Endothelial cell of umbilical vein (primary cell): Measurements from ENCODE around the gene PARP1. TPM values are rescaled to one million over a fixed set of nuclear protein-coding genes. Genes with fewer than 3 reads are reported as not detected.

Experiments used
- BruUV-seq: library from RNA; stranded (reverse); fragments of 400-500 nt; replicated peaks from 2 replicates; lab custom pipeline; 2021; lab: Mats Ljungman, UMichigan
- CTCF ChIA-PET: fragments of 300-600, 350-600 bp; sonication (Branson Sonifier 250); formaldehyde crosslinking; loops from one replicate; lab custom pipeline; 2021; ENCODE audit warnings: antibody characterized with exemption, inconsistent platforms; lab: Charles Lee
- POLR2A ChIA-PET: fragments of 300-600, 350-600 bp; sonication (Branson Sonifier 250); formaldehyde crosslinking; loops from one replicate; lab custom pipeline; 2021; ENCODE audit warnings: antibody characterized with exemption, inconsistent platforms; lab: Charles Lee
- DNase-seq: peaks from one replicate; pipeline ENCODE4 v3.0.0-alpha.2; 2011; ENCODE audit warnings: low read depth, low spot score
- FAIRE-seq: peaks from 2 replicates; lab custom pipeline; 2011; peaks lifted over from hg19 to GRCh38; lab: Jason Lieb, UNC
- H2AFZ ChIP-seq: 2 replicates; pipeline ENCODE4 v1.6.0; 2012; ENCODE audit warnings: low read depth, low read length, control low read depth, inconsistent platforms
- H3K27ac ChIP-seq: 2 replicates; pipeline ENCODE4 v1.5.1; 2011; ENCODE audit warnings: low read depth, mild to moderate bottlenecking, control low read depth, low read length, moderate library complexity; ENCODE audit not compliant: insufficient read depth
- H3K27me3 ChIP-seq, 2 experiments: 2 replicates each; pipeline versions ENCODE4 v1.6.0 to v1.6.1; 2011; ENCODE audit warnings: low read length in 2 of 2, mixed read lengths in 1 of 2; ENCODE audit not compliant: control insufficient read depth in 2 of 2, insufficient read depth in 2 of 2
- H3K36me3 ChIP-seq, 2 experiments: 2 replicates in 1 of 2; 3 replicates in 1 of 2; pipeline ENCODE4 v1.5.1; 2011; ENCODE audit warnings: low read length in 2 of 2, mild to moderate bottlenecking in 1 of 2, moderate library complexity in 1 of 2; ENCODE audit not compliant: control insufficient read depth in 2 of 2, insufficient read depth in 2 of 2; ENCODE audit errors: extremely low read depth in 1 of 2
- H3K4me1 ChIP-seq: 3 replicates; pipeline ENCODE4 v1.5.1; 2011; ENCODE audit warnings: mild to moderate bottlenecking, low read length; ENCODE audit not compliant: control insufficient read depth, insufficient read depth; ENCODE audit errors: extremely low read depth
- H3K4me2 ChIP-seq: 2 replicates; pipeline ENCODE4 v1.6.1; 2011; ENCODE audit warnings: low read length, control low read depth, mixed read lengths; ENCODE audit not compliant: insufficient read depth
- H3K4me3 ChIP-seq, 3 experiments: fragments of 200-600 bp in 1 of 3; sonication (generic), shearing (Covaris generic) in 1 of 3; replicated peaks in 1 of 3; 2 replicates each; pipeline ENCODE4 v1.5.1; 2011 to 2016; ENCODE audit warnings: control low read depth in 3 of 3, low read length in 3 of 3, mild to moderate bottlenecking in 2 of 3, inconsistent platforms in 1 of 3, low read depth in 1 of 3, moderate library complexity in 1 of 3; ENCODE audit not compliant: insufficient read depth in 1 of 3
- H3K79me2 ChIP-seq: 2 replicates; pipeline ENCODE4 v1.6.0; 2012; ENCODE audit warnings: low read length, inconsistent platforms; ENCODE audit not compliant: control insufficient read depth, insufficient read depth
- H3K9ac ChIP-seq: replicated peaks from 2 replicates; pipeline ENCODE3; 2011; ENCODE audit warnings: low read length, control low read depth; ENCODE audit not compliant: insufficient read depth; ENCODE audit errors: extremely low read depth
- H3K9me1 ChIP-seq: replicated peaks from 3 replicates; pipeline ENCODE4 v1.6.0; 2011; ENCODE audit warnings: mild to moderate bottlenecking, low read length; ENCODE audit not compliant: control insufficient read depth, insufficient read depth; ENCODE audit errors: extremely low read depth
- H3K9me3 ChIP-seq: replicated peaks from 2 replicates; pipeline ENCODE4 v1.5.1; 2012; ENCODE audit warnings: low read length, inconsistent platforms; ENCODE audit not compliant: control insufficient read depth, insufficient read depth
- H4K20me1 ChIP-seq: replicated peaks from 2 replicates; pipeline ENCODE3; 2011; ENCODE audit warnings: mild to moderate bottlenecking, low read length; ENCODE audit not compliant: control insufficient read depth, insufficient read depth; ENCODE audit errors: extremely low read depth
- GATA2 ChIP-seq: IDR thresholded peaks from 2 replicates; pipeline ENCODE4 v1.7.0; 2011; ENCODE audit warnings: low read depth, mild to moderate bottlenecking, moderate library complexity, mixed read lengths, low read length; ENCODE audit not compliant: insufficient read length, insufficient read depth
- POLR2AphosphoS5 ChIP-seq: IDR thresholded peaks from 2 replicates; pipeline ENCODE4 v1.6.1; 2012; ENCODE audit warnings: low read depth, mild to moderate bottlenecking, control low read depth, low read length, moderate library complexity; ENCODE audit not compliant: insufficient read depth
- dilution Hi-C: fragments of 300-500 bp; cut with MboI; formaldehyde crosslinking; loops from one replicate; pipeline ENCODE4 v1.15.0; 2019; ENCODE audit warnings: low sequenced_read_pairs; ENCODE audit not compliant: extremely low pct_ligation_motif_present
- intact Hi-C: fragments of 100-400 bp; cut with micrococcal nuclease; formaldehyde crosslinking; loops from one replicate; pipeline ENCODE4 v1.10.0; 2022
- polyA plus RNA-seq, 4 experiments: library from polyadenylated mRNA; depleted of rRNA in 3 of 4; stranded (reverse) in 3 of 4; unstranded in 1 of 4; fragments of >200 nt; gene quantifications; 2 replicates each; pipeline versions ENCODE4 v1.2.1 to v1.2.3, GENCODE V29; 2011 to 2012; ENCODE audit warnings: missing spikeins in 1 of 4
- total RNA-seq: library from RNA; stranded (reverse); gene quantifications from 2 replicates; pipeline ENCODE4 v1.2.3, GENCODE V29; 2021
- TF ChIP-seq, protein P1 (sequence below), 2 donors: IDR thresholded peaks; 1 replicate in 1 of 2; 2 replicates in 1 of 2; pipeline ENCODE4 v1.5.1; 2011; ENCODE audit warnings: low read length in 2 of 2, mild to moderate bottlenecking in 2 of 2, moderate library complexity in 2 of 2, control low read depth in 1 of 2, inconsistent platforms in 1 of 2, low read depth in 1 of 2; ENCODE audit not compliant: insufficient read depth in 1 of 2; ENCODE audit errors: extremely low read depth in 1 of 2

Gene PARP1
- total and polyA plus RNA-seq, 2 donors (not counting 3 experiments of a cell fraction or from before 2014, with no cell fraction given), result 136 to 160 TPM

DNA sequence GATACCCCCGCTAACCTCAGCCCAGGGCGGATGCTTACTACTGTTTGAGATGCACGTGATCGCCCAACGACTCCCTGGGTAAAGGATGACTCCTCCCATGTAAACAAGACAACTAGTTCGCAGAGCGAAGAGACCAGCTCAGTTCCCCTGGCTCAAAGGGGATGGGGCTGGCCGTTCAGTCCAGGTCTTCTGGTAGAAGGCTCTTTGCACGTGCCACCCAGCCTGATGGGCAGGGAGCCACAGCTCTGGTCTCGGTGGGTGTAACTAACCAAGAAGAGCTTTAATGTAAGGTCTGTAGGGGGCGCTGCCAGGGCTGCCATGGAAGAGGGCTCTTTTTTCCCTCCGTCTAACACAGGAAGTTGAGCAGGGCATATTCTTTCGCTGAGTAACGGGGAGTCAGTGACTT is 49.4 kb upstream of the PARP1 start:
- FAIRE-seq, result no peak
- BruUV-seq, result no TSS peak
- CTCF ChIA-PET, result interaction anchor here (0.7 to 1.7 kb wide), 7 partner anchors 9 to 33 kb away, joined by 3 to 6 read pairs (median 3); no protein-coding TSS in a partner anchor
- Histone ChIP-seq H2AFZ (no peak overlapping the region), H3K36me3 (no peaks in the 10 kb centered on the region), H3K9ac (no peak overlapping the region), H3K9me1 (no peaks in the 10 kb centered on the region), H3K4me1 (no peaks in the 10 kb centered on the region), H3K4me3 (no peak overlapping the region), H3K27ac (no peak overlapping the region), H3K27me3 (no peaks in the 10 kb centered on the region), H3K79me2 (no peaks in the 10 kb centered on the region), H4K20me1 (no peaks in the 10 kb centered on the region), H3K4me2 (no peak overlapping the region), H3K9me3 (no peaks in the 10 kb centered on the region)
- intact Hi-C loops, result no loop called here
- TF ChIP-seq, protein P1, sequence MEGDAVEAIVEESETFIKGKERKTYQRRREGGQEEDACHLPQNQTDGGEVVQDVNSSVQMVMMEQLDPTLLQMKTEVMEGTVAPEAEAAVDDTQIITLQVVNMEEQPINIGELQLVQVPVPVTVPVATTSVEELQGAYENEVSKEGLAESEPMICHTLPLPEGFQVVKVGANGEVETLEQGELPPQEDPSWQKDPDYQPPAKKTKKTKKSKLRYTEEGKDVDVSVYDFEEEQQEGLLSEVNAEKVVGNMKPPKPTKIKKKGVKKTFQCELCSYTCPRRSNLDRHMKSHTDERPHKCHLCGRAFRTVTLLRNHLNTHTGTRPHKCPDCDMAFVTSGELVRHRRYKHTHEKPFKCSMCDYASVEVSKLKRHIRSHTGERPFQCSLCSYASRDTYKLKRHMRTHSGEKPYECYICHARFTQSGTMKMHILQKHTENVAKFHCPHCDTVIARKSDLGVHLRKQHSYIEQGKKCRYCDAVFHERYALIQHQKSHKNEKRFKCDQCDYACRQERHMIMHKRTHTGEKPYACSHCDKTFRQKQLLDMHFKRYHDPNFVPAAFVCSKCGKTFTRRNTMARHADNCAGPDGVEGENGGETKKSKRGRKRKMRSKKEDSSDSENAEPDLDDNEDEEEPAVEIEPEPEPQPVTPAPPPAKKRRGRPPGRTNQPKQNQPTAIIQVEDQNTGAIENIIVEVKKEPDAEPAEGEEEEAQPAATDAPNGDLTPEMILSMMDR (IDR thresholded peaks at IDR 0.05; ENCODE audit: extremely low read depth in 1 of 2, insufficient read depth in 1 of 2, low read depth in 1 of 2, low read length in 2 of 2), result peak; percentile 13 to 22
- TF ChIP-seq POLR2AphosphoS5, result no peak
- dilution Hi-C loops, result no loop called here
- DNase-seq, result peak; percentile 16
- POLR2A ChIA-PET, result no interaction called here

DNA sequence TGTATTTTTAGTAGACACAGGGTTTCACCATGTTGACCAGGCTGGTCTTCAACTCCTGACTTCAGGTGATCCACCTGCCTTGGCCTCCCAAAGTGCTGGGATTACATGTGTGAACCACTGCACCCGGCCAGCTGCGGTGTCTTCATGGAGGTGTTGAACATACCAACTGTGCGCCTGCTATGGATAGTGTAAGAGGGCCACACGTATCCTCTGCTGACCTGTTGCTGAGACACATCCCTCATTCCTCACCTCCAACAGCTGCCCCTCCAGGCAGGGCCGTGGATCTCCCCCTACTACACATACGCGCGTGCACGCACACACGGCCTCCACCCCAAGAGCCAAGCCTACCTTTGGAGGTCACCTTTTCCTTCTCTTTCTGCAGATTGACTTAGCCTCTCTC is 48.0 kb upstream of the PARP1 start:
- H3K9me1 ChIP-seq, result no peaks in the 10 kb centered on the region
- FAIRE-seq (no peak), DNase-seq (no peak)
- H3K27me3 ChIP-seq, result no peaks in the 10 kb centered on the region
- H3K79me2 ChIP-seq, result no peaks in the 10 kb centered on the region
- H3K9ac ChIP-seq, result no peak overlapping the region
- no TSS peak for BruUV-seq
- H3K4me3 ChIP-seq, result no peak overlapping the region
- ChIA-PET CTCF (no interaction called here), POLR2A (no interaction called here)
- dilution Hi-C loops (no loop called here), intact Hi-C loops (no loop called here)
- H3K4me1 ChIP-seq, result no peaks in the 10 kb centered on the region
- no peak overlapping the region for H3K27ac ChIP-seq
- no peaks in the 10 kb centered on the region for H3K9me3 ChIP-seq
- TF ChIP-seq GATA2, result no peak
- no peak overlapping the region for H2AFZ ChIP-seq
- H3K36me3 ChIP-seq, result no peaks in the 10 kb centered on the region
- no peak overlapping the region for H3K4me2 ChIP-seq
- no peaks in the 10 kb centered on the region for H4K20me1 ChIP-seq
